ENCODE data around the gene APBA1.

The APBA1 gene

DNA sequence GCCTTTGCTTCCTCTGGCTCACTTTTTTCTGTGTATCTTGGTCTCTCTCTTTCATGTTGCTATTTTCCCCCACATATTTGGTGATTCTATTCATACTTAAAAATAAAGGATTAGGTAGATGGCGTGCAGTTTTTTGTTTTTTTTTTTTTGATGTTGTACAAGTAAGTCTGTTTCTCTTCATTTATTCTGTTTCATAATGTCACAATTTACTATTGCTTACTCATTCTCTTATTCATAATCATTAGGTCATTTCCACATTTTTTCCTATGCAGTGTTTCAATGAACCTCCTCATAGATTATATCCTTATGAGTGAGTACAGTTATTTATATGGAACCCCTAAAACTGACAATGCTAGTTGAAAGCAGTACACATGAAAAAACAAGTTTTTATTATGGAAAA is 136.3 kb downstream of the APBA1 start:
- no peak overlapping the region for H3K4me3 Mint-ChIP-seq
- H3K4me1 Mint-ChIP-seq (ENCODE audit: low read depth) = no peaks in the 10 kb centered on the region
- H3K27me3 Mint-ChIP-seq = peaks cover 4% of the 10 kb centered on the region
- no peaks in the 10 kb centered on the region for H3K9me3 Mint-ChIP-seq
- intact Hi-C loops (cut with micrococcal nuclease) = no loop called here
- no peaks in the 10 kb centered on the region for H3K36me3 Mint-ChIP-seq (ENCODE audit: low read depth)
- H3K27ac Mint-ChIP-seq = no peak overlapping the region

DNA sequence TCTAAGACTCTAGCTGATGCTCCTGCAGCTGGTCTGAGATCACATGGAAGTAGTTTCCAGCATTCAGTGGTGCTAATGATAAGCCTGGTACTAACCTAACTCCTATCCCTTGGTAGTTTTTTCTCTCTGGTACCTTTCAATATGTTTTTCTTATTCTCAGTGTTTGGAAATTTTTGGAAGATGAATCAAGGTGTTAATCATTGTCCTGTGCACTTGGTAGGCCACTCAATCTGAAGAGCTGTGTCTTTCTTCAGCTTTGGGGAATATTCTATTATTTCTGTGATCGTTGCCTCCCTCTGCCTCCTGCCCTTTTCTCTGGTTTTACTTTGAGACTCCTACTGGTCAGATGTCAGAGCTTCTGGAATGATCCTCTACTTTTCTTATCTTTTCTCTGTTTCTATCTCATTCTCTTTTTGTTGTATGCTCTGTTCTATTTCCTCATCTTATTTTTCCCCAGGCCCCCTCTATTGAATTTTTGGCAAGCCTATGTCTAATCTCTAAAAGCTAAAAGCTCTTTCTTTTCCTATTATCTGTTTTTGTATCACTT is 136.8 kb downstream of the APBA1 start:
- H3K4me1 Mint-ChIP-seq (ENCODE audit: low read depth) = no peaks in the 10 kb centered on the region
- peaks cover 4% of the 10 kb centered on the region for H3K27me3 Mint-ChIP-seq
- no peak overlapping the region for H3K4me3 Mint-ChIP-seq
- no peaks in the 10 kb centered on the region for H3K9me3 Mint-ChIP-seq
- H3K27ac Mint-ChIP-seq = no peak overlapping the region
- H3K36me3 Mint-ChIP-seq (ENCODE audit: low read depth) = no peaks in the 10 kb centered on the region
- intact Hi-C loops (cut with micrococcal nuclease) = no loop called here

DNA sequence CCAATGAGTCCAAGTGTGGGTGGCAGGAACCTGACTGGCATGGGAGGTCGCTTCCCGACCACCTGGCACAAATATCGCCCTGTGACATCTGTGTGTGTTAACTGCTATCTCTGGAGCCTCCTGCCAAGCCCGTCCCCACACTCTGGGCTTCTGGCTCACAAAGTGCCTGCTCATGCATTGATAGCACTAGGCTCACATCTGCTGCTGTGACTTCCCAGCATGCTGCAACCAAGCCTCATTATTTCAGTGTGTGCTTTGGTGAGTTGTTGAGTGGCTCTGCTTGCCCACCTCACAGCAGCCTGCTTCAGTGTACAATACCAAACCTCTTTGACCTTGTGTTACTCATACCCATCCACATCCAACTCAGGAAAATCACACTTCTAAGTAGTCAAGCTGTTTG is 139.8 kb downstream of the APBA1 start:
- Mint-ChIP-seq H3K9me3 (no peaks in the 10 kb centered on the region), H3K4me1 (ENCODE audit: low read depth) (no peaks in the 10 kb centered on the region), H3K36me3 (ENCODE audit: low read depth) (no peaks in the 10 kb centered on the region), H3K4me3 (no peak overlapping the region), H3K27me3 (peaks cover 4% of the 10 kb centered on the region), H3K27ac (no peak overlapping the region)
- intact Hi-C loops (cut with micrococcal nuclease) = no loop called here

DNA sequence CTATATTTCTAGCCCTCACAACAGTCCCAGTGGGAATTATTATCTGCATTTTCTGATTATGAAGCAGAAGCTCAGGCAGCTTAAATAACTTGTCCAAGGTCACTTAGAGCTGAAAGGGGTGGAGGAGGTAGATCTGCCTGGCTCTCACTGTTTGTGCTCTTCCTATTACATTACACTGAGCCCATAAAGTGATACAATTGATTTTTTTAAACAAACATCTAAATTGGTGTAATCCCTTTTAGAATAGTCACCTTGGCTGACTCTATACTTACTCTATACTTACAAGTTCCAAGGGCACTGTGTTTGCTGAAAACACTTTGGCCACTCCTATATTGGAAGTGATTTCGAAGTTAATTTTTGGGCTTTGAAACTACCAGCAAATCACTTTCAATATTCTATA is 144.7 kb downstream of the APBA1 start:
- H3K27me3 Mint-ChIP-seq = peaks cover 4% of the 10 kb centered on the region
- H3K27ac Mint-ChIP-seq = no peak overlapping the region

DNA sequence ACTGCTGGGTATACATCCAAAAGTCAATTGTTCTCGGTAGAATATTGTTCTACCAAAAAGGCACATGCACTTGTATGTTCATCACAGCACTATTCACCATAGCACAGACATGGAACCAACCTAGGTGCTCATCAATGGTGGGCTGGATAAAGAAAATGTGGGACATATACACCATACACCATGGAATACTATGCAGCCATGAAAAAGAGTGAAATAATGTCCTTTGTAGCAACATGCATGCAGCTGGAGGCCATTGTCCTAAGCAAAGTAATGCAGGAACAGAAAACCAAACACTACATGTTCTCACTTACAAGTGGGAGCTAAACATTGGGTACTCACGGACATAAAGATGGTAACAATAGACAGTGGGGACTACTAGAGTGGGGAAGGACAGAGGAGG is 145.5 kb downstream of the APBA1 start:
- H3K9me3 Mint-ChIP-seq = no peaks in the 10 kb centered on the region
- H3K36me3 Mint-ChIP-seq (ENCODE audit: low read depth) = no peaks in the 10 kb centered on the region
- peaks cover 4% of the 10 kb centered on the region for H3K27me3 Mint-ChIP-seq
- no peak overlapping the region for H3K4me3 Mint-ChIP-seq
- no peak overlapping the region for H3K27ac Mint-ChIP-seq
- intact Hi-C loops (cut with micrococcal nuclease) = no loop called here
- no peaks in the 10 kb centered on the region for H3K4me1 Mint-ChIP-seq (ENCODE audit: low read depth)

More for the DNA sequence above, 144.7 kb downstream of the APBA1 start:
- Mint-ChIP-seq H3K9me3 (no peaks in the 10 kb centered on the region), H3K36me3 (ENCODE audit: low read depth) (no peaks in the 10 kb centered on the region), H3K4me3 (no peak overlapping the region), H3K4me1 (ENCODE audit: low read depth) (no peaks in the 10 kb centered on the region)
- intact Hi-C loops (cut with micrococcal nuclease) = no loop called here

DNA sequence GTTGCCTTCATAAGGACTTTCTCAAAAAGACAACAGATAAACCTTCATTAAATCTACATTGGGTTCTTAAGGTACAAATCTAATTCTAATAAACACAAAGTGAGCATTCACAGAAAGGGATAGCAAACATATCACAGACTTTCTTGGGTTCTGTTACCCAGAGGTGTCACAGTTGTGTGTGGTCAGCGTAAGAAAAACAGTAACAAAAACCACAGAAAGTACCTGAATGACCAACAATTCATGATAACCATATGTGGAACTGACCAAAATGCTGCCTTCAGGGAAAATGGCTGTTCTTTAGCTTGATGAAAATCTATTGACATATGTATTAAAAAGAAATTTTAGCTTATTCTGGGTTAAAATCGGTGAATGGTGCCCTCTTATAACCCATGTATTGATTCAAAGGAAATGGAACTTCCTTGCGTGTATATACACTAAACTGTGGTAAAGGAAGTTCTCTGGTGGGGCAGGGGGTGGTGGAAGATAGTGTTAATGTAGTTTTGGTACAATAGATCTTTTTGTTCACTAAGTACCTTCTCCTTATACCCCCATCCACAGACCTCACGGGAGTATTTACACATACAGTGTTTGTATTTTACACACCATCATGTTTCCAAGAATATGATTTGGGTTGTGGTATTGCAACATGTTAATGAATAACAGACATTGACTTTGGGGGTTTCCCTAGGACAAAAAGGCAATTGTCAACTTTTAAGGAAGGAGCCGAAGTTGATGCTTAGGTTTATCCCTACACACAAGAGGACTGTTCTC is 152.5 kb downstream of the APBA1 start:
- Mint-ChIP-seq H3K4me3 (no peak overlapping the region), H3K9me3 (peaks cover 17% of the 10 kb centered on the region), H3K36me3 (ENCODE audit: low read depth) (peaks cover 17% of the 10 kb centered on the region), H3K4me1 (ENCODE audit: low read depth) (no peaks in the 10 kb centered on the region), H3K27ac (no peak overlapping the region), H3K27me3 (peaks cover 1% of the 10 kb centered on the region)
- intact Hi-C loops (cut with micrococcal nuclease) = no loop called here

DNA sequence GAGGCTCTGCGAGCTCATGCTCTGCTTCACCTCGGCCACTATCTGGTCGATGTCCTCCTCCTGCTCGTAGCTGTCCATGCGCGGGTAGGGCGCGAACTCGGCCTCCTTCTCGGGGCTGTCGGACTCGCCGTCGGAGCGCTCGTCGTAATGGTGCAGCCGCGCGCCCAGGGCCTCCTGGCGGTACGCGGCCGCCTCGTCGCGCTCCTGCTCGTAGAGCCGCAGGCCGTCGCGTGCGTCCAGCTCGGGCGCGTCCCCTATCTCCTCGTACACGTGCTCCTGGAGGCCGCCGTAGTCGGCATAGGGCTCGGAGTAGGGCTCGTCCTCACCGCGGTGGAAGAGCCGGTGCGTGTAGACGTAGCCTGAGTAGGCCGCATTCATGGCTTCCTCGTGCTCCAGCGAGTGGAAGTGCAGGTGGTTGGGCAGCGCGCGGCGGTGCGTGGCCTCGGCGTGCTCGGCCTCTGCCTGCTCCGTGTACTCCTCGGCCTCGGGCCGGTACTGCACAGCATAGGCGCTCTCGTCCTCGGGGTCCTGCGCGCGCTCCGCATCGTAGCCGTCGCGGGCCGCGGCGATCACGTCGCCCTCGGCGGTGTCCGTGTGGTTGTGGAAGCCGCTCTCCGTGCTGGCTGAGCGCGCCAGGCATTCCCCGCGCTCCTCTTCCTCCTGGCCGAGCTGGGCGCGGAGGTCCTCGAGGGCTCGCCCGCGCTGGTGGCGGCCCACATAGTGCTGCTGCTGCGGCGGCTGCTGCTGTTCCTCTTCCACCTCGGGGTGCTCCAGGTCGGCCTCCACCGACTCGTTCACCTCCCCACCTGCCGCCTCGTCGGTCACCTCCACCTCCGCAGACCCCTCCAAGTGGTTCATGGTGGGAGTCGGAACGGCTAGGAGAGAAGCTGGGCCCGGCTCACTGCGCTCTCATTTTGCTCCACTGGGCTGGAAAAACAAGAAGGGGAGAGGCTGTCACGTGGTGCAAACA is 155.5 kb downstream of the APBA1 start:
- Mint-ChIP-seq H3K9me3 (peaks cover 17% of the 10 kb centered on the region), H3K4me3 (no peak overlapping the region), H3K36me3 (ENCODE audit: low read depth) (peaks cover 17% of the 10 kb centered on the region), H3K4me1 (ENCODE audit: low read depth) (no peaks in the 10 kb centered on the region), H3K27me3 (no peaks in the 10 kb centered on the region), H3K27ac (no peak overlapping the region)
- intact Hi-C loops (cut with micrococcal nuclease) = no loop called here

DNA sequence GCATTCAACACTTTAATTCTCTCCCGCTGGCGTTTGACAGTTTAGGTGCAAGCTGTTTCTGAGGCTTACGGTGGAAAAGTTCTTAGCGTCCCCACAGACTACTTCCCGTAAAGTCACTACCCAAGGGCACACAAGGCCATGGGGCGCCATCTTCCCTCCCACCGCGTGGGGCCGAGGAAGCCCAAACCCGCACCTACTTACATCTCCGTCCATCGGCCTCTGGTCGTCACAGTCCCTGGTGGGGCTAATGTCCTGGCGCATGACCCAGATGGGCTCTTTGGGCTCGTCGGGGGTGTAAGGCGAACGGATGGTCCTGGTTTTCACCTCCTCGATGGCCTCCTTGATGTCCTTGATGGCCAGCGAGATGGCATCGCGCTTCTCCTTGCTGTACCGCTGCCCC is 156.4 kb downstream of the APBA1 start:
- intact Hi-C loops (cut with micrococcal nuclease) = no loop called here
- H3K9me3 Mint-ChIP-seq = peaks cover 17% of the 10 kb centered on the region
- no peaks in the 10 kb centered on the region for H3K27me3 Mint-ChIP-seq
- no peak overlapping the region for H3K27ac Mint-ChIP-seq
- peaks cover 17% of the 10 kb centered on the region for H3K36me3 Mint-ChIP-seq (ENCODE audit: low read depth)
- H3K4me3 Mint-ChIP-seq = no peak overlapping the region
- H3K4me1 Mint-ChIP-seq (ENCODE audit: low read depth) = no peaks in the 10 kb centered on the region

DNA sequence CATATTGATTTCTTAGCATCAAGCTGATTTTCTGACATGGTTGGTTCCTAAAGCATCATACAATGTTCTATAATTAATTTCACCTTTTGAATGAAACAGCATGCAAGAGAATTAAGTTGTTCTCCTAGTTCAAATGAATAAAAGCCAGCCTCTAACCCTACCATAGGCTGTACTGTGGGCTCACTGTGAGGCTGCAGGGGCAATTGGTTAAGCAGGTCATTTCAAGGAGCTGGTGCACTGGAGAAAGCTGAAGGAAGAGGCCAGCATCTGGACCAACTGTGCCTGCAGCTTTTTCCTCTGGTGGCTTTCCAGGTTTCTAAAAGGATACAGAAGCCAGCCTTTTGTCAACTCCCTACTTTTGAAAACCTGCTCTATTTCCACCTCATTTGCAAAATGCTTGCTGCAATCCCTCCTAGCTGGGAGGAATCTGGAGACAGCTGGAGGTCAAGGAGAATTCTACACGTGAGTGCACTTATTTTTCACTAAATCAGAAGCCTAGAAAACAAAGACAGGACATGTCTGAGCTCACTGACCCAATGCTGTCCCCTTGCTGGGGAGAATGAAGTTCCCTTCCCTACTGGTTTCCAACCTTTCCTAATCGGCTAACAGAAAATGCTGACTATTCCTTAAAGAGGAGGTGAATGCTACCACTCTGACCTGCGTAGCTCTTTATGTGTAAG is 158.9 kb downstream of the APBA1 start:
- Mint-ChIP-seq H3K9me3 (peaks cover 17% of the 10 kb centered on the region), H3K36me3 (ENCODE audit: low read depth) (peaks cover 17% of the 10 kb centered on the region), H3K27ac (no peak overlapping the region), H3K4me3 (no peak overlapping the region), H3K4me1 (ENCODE audit: low read depth) (no peaks in the 10 kb centered on the region), H3K27me3 (no peaks in the 10 kb centered on the region)
- intact Hi-C loops (cut with micrococcal nuclease) = no loop called here

DNA sequence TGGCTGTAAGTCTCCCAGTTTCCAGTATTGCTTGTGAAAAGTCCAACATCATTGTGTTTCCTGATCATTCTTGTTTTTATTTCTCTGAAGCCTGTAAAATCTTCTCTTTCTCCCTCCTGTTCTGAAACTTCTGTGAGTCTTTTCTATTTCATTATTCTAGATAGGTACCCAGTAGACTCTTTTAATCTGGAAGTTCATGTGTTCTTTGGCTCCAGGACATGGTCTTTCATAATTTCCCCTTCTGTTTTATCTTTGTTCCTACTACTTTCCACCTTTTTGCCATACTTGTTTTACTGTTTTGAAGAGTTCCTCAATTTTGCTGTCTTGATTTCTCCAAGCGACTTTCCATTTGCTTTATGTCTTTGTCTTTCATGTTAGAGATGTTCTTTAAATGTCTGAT is 168.1 kb downstream of the APBA1 start:
- Mint-ChIP-seq H3K27me3 (no peaks in the 10 kb centered on the region), H3K4me1 (ENCODE audit: low read depth) (no peaks in the 10 kb centered on the region), H3K36me3 (ENCODE audit: low read depth) (no peaks in the 10 kb centered on the region), H3K4me3 (no peak overlapping the region), H3K27ac (no peak overlapping the region), H3K9me3 (no peaks in the 10 kb centered on the region)
- intact Hi-C loops (cut with micrococcal nuclease) = no loop called here

DNA sequence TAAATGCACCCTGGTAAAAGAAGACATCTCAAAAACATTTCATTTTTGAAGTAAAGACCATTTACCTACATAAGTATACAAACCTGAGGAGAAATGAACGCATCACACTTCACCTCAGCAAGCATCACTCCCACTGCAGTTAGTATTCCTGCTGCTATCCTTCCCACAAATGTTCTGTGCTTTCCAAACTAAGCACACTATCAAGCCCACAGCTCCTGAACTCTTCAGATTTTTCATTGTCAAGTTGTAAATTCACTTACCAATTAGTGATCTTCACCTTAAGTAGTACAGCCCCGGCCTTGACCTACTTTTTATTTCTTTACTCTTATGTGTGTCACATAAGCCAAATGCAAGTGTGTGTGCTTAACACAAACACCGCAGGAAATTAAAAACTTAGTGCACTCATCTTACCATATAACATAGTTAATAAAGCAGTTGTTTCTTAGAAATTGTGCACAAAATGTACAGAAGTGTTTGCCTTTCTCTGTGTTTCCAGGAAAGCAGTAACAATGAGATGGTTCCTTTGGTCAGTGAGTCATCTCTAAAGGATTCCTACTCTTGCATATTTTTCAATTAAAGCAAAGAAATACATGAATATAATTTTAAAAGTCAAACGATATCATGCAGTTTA is 169.4 kb downstream of the APBA1 start:
- no peaks in the 10 kb centered on the region for H3K9me3 Mint-ChIP-seq
- H3K27ac Mint-ChIP-seq = no peak overlapping the region
- H3K36me3 Mint-ChIP-seq (ENCODE audit: low read depth) = no peaks in the 10 kb centered on the region
- intact Hi-C loops (cut with micrococcal nuclease) = no loop called here
- H3K4me3 Mint-ChIP-seq = no peak overlapping the region
- H3K27me3 Mint-ChIP-seq = no peaks in the 10 kb centered on the region
- H3K4me1 Mint-ChIP-seq (ENCODE audit: low read depth) = no peaks in the 10 kb centered on the region

DNA sequence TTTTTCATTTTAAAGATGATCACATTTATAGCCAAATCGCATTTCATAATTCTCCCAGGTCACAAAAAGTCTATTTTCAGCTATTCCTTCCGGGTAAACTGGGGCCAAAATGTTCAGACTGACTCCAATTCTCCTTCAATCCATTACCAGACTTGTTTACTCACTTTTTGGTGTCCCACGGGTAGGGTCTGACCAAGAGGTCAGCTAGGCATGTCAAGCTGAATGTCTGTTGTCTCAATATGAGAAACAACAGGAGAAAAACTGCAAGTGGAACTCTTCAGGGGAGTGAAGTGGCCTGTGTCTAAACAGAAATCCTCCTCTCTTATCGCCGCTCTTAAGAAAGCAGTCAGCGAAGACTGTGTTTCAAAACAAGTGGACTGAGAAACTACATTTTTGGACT is 171.3 kb downstream of the APBA1 start:
- Mint-ChIP-seq H3K4me3 (no peak overlapping the region), H3K27ac (no peak overlapping the region), H3K27me3 (no peaks in the 10 kb centered on the region), H3K36me3 (ENCODE audit: low read depth) (no peaks in the 10 kb centered on the region), H3K9me3 (no peaks in the 10 kb centered on the region), H3K4me1 (ENCODE audit: low read depth) (no peaks in the 10 kb centered on the region)
- intact Hi-C loops (cut with micrococcal nuclease) = no loop called here

DNA sequence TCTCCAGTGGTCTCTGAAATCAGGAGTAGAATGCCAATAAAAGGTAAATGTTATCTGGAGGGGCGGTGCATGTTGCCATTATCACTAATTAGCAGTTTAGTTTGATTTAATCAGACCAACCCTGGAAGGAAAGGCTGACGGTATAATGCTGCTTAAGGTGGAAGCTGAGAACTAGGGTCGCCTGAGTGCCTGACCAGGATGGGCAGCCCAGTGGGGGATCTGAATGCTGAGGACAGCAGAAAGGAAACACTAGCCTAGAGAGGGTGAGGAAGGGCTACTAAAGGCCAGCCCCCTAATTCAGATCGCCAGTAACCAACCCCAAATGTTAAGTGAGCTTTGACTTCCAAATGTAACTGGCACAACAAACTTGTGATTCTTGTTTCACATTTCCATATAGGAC is 172.2 kb downstream of the APBA1 start:
- intact Hi-C loops (cut with micrococcal nuclease) = no loop called here
- H3K27me3 Mint-ChIP-seq = no peaks in the 10 kb centered on the region

More for the DNA sequence above, 172.2 kb downstream of the APBA1 start:
- Mint-ChIP-seq H3K27ac (no peak overlapping the region), H3K9me3 (no peaks in the 10 kb centered on the region), H3K4me3 (no peak overlapping the region), H3K36me3 (ENCODE audit: low read depth) (no peaks in the 10 kb centered on the region), H3K4me1 (ENCODE audit: low read depth) (no peaks in the 10 kb centered on the region)

All from dendritic cell treated with granulocyte-macrophage colony-stimulating factor and Interleukin-4, amounts not matched to agents 40 ng/mL and 50 ng/mL, for 4 days (primary cell).